GOT3 (cell line): ENCODE results near the gene HECA.
"Not testable (repeated sequence)": the region's sequence is repeated elsewhere in the genome, so short reads cannot be mapped to it uniquely, and the experiment has no call there.

Experiments used
- DNase-seq: peaks from one replicate; lab custom pipeline; 2025; ENCODE audit warnings: mixed read lengths; lab: John Stamatoyannopoulos, UW

Gene HECA

DNA sequence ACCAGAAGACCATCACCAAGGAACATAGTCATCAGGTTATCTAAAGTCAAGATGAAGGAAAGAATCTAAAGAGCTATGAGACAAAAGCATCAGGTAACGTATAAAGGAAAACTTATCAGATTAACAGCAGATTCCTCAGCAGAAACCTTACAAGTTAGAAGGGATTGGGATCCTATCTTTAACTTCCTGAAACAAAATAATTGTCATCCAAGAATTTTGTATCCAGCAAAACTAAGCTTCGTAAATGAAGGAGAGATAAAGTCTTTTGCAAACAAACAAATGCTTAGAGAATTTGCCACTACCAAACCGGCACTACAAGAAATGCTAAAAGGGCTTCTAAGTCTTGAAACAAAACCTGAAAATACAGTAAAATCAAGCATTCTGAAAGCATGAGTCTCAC, 71.0 kb downstream of the HECA start:
- no peak for DNase-seq

DNA sequence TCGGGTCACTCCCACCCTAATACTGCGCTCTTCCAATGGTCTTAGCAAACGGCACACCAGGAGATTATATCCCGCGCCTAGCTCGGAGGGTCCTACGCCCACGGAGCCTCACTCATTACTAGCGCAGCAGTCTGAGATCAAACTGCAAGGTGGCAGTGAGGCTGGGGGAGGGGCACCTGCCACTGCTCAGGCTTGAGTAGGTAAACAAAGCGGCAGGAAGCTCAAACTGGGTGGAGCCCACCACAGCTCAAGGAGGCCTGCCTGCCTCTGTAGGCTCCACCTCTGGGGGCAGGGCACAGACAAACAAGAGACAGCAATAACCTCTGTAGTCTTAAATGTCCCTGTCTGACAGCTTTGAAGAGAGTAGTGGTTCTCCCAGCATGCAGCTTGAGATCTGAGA, 75.9 kb downstream of the HECA start:
- not testable (repeated sequence) for DNase-seq

DNA sequence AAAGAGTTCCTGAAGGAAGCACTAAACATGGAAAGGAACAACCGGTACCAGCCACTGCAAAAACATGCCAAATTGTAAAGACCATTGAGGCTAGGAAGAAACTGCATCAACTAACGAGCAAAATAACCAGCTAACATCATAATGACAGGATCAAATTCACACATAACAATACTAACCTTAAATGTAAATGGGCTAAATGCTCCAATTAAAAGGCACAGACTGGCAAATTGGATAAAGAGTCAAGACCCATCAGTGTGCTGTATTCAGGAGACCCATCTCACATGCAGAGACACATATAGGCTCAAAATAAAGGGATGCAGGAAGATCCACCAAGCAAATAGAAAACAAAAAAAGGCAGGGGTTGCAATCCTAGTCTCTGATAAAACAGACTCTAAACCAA, 77.6 kb downstream of the HECA start:
- not testable (repeated sequence) for DNase-seq

DNA sequence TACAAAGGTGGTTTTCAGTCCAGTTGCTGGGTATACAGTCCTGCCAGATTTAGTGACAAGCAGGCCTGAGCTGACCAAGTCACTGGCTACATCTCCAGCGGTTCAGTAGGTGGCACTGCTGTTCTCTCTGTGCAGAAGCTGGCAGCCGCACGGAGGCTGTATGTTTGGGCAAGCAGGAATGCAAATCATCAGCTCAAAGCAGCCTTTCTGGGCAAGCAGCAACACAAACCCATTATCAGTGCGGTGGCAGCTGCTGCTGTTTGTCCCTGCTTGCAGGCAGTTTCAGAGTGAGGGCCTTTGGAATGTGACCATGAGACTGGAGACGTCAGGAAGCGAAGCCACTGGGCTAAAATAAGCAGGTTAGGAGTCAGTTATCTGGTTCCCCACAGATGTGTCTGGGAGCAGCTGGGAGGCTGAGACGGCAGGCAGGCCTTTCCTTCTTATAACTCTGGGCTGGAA, 84.4 kb downstream of the HECA start:
- DNase-seq = peak; percentile 6

DNA sequence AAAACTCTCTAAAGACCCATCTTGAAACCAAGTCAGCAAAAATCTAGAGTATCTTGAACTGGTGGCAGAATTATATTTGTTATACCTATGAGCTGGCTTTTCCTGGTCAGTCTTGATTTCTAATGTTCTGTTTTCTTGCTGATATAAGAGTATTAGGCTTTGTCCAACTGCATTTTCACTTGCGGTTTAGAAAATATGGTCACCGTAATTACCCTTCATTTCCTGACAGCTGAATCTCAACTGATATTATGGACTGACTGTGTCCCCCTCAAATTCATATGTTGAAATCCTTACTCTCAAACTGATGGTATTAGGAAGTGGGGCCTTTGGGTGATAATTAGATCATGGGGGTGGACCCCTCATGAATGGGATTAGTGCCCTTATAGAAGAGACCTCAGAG, 84.9 kb downstream of the HECA start:
- DNase-seq = no peak

DNA sequence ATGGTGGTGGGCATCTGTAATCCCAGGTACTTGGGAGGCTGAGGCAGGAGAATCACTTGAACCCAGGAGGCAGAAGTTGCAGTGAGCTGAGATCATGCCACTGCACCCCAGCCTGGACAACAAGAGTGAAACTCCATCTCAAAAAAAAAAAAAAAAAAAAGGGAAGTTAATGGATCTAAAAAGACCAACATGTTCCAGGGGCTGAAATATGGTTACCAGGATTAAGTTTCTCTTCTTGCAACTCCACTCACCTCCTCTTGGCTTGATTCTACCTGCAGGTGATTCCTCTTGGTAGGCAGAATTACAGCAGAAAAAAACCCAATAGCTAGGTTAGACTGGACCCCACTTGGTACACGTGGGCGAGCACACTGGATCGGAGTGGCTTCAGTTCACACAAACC, 93.5 kb downstream of the HECA start:
- DNase-seq = not testable (repeated sequence)
